ENCODE results near the gene TP73. TPM values are rescaled to one million over a fixed set of nuclear protein-coding genes. Genes with fewer than 3 reads are reported as not detected.

TP73 gene
- total RNA-seq, 1 experiment from 2014 or later: 0.82 TPM

DNA sequence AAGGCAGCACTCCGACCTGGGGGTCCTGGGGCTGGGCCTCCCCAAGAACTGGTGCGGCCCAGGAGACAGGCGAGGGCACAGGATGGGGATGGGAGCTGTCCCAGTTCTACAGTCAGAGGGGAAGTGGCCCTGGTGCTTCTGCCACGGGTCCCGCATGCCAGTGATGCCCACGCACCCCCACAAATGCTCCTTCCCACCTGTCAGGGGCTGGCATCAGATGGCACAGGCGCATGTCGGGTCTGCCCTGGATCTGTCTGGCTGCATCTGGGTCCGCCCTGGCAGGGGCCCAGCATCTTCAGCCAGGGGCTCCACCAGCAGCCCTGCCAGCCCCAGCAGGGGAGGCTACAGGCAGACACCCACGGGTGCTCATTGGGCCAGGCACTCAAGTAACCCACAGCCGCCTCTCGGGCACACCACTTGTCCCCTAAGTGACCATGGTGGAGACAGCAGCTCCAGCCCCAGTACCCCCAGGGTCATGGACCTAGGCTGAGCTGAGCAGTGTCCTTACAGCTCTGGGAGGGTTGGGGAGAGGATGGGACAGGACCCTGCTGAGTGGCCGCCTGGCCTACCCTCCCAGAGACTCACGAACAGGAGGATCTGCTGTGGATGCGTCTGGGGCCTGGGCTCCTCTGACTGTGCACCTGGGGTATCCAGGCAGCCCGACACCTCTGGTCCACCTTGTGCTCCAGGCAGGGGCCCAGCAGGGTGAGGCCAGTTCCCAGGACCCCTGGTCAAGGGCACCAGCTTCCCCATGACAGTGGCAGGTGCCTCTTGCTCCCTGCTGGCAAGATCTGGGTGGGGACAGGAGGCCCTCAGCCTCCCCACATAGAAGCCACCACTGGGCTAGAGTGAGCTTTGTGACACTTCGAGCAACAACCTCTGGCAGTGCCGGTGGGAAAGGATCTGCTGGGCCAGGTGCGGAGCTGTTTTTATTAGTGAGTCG, 125.6 kb downstream of the TP73 start:
- H3K27me3 Mint-ChIP-seq (ENCODE audit: insufficient read depth, unreplicated experiment): no peaks in the 10 kb centered on the region
- ChIA-PET POLR2A (interaction anchor here (1.2 kb wide), 1 partner anchor 18 kb away, joined by 6 read pairs; the partner anchor contains the start of gene LRRC47), CTCF (interaction anchor here (0.6 kb wide), 1 partner anchor 211 kb away, joined by 3 read pairs; no protein-coding TSS in a partner anchor)
- BruUV-seq (replicated peaks): no TSS peak
- intact Hi-C loops (cut with micrococcal nuclease): no loop called here
- TF ChIP-seq, protein P1, sequence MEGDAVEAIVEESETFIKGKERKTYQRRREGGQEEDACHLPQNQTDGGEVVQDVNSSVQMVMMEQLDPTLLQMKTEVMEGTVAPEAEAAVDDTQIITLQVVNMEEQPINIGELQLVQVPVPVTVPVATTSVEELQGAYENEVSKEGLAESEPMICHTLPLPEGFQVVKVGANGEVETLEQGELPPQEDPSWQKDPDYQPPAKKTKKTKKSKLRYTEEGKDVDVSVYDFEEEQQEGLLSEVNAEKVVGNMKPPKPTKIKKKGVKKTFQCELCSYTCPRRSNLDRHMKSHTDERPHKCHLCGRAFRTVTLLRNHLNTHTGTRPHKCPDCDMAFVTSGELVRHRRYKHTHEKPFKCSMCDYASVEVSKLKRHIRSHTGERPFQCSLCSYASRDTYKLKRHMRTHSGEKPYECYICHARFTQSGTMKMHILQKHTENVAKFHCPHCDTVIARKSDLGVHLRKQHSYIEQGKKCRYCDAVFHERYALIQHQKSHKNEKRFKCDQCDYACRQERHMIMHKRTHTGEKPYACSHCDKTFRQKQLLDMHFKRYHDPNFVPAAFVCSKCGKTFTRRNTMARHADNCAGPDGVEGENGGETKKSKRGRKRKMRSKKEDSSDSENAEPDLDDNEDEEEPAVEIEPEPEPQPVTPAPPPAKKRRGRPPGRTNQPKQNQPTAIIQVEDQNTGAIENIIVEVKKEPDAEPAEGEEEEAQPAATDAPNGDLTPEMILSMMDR (IDR thresholded peaks at IDR 0.05; ENCODE audit: unreplicated experiment): no peak
- no peak overlapping the region for H3K27ac Mint-ChIP-seq (ENCODE audit: low read depth, unreplicated experiment)
- peaks cover 39% of the 10 kb centered on the region for H3K36me3 Mint-ChIP-seq (ENCODE audit: insufficient read depth, unreplicated experiment)
- no peaks in the 10 kb centered on the region for H3K9me3 Mint-ChIP-seq (ENCODE audit: unreplicated experiment)
- no peak overlapping the region for H3K4me3 Mint-ChIP-seq (ENCODE audit: unreplicated experiment)
- no peaks in the 10 kb centered on the region for H3K4me1 Mint-ChIP-seq (ENCODE audit: insufficient read depth, unreplicated experiment)
- DNase-seq (ENCODE audit: unreplicated experiment): no peak

DNA sequence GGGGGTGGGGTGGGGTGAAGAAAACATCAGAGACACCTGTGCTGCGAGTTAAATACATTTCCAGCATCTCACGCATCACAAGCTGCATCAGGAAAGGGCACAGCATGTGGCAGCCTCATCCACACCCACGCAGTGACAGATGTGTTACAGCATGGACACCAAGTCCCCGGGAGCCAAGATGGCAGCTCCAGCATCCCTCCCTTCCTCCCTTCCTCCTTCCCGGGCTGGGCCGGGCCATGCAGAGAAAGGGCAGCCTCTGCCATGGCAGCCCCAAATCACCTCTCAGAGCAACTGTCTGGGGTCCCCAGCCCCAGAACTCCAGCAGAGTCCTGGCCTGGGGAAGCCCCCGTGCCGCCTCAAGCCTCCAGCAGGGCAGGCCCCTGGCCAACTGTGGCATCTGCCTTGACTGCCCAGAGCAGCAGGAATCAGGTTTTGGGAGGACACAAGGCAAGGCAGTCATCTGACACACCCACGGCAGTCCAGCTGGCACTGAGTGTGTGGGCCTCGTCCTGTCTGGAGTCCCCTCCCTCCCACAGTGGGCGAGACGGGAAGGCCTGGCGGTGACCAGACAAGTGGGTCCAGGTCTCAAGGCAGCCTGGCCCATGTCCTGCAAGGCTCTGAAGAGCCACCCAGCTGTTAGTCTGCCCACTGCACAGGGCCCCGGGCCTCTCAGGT, 126.4 kb downstream of the TP73 start:
- Mint-ChIP-seq H3K4me1 (ENCODE audit: insufficient read depth, unreplicated experiment) (no peaks in the 10 kb centered on the region), H3K27ac (ENCODE audit: low read depth, unreplicated experiment) (no peak overlapping the region), H3K9me3 (ENCODE audit: unreplicated experiment) (no peaks in the 10 kb centered on the region), H3K27me3 (ENCODE audit: insufficient read depth, unreplicated experiment) (no peaks in the 10 kb centered on the region), H3K36me3 (ENCODE audit: insufficient read depth, unreplicated experiment) (peaks cover 47% of the 10 kb centered on the region), H3K4me3 (ENCODE audit: unreplicated experiment) (no peak overlapping the region)
- no TSS peak for BruUV-seq (replicated peaks)
- DNase-seq (ENCODE audit: unreplicated experiment): no peak
- ChIA-PET CTCF (interaction anchor here (0.6 kb wide), 1 partner anchor 212 kb away, joined by 3 read pairs; no protein-coding TSS in a partner anchor), POLR2A (interaction anchor here (0.8 to 1.2 kb wide), 2 partner anchors 17 to 18 kb away, joined by 4 to 6 read pairs; partner anchors contain the start of gene LRRC47)
- TF ChIP-seq, protein P1 (IDR thresholded peaks at IDR 0.05; ENCODE audit: unreplicated experiment): no peak
- intact Hi-C loops (cut with micrococcal nuclease): no loop called here

DNA sequence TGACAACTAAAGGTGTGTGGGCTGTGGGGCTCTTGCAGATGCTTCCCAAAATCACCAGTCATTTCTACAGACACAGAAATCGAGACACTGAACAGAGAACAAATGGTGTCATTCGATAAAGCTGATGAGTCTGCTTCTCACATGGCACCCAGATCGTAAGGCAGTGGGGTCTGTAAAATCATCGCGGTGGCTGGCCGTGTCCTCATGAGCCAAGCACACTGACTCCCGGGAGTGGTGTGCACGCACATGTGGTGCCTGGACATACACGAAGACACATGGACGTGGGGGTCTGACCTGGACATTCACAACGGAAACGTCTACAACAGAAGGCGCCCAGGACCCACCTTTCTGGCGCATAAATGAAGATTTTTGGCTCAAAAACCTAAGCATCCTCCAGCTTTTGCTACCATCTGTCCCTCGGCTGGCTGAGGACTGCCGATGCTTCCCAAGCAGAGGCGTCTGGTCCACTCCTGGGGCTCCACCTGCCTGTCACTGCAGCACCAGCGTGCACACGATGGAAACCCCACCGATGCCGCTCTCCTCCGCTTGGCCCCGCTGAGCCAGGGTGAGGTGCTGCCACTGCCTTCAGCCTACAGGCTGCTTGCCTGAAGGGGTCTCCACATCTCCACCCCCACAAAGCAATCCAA, 127.1 kb downstream of the TP73 start:
- BruUV-seq (replicated peaks): no TSS peak
- POLR2A ChIA-PET: interaction anchor here (0.8 kb wide), 1 partner anchor 17 kb away, joined by 4 read pairs; the partner anchor contains the start of gene LRRC47

More for the DNA sequence above, 127.1 kb downstream of the TP73 start:
- H3K4me3 Mint-ChIP-seq (ENCODE audit: unreplicated experiment): no peak overlapping the region
- no peak overlapping the region for H3K27ac Mint-ChIP-seq (ENCODE audit: low read depth, unreplicated experiment)
- TF ChIP-seq, protein P1 (IDR thresholded peaks at IDR 0.05; ENCODE audit: unreplicated experiment): no peak
- no peak for DNase-seq (ENCODE audit: unreplicated experiment)
- intact Hi-C loops (cut with micrococcal nuclease): no loop called here
- H3K4me1 Mint-ChIP-seq (ENCODE audit: insufficient read depth, unreplicated experiment): no peaks in the 10 kb centered on the region
- no peaks in the 10 kb centered on the region for H3K27me3 Mint-ChIP-seq (ENCODE audit: insufficient read depth, unreplicated experiment)
- H3K9me3 Mint-ChIP-seq (ENCODE audit: unreplicated experiment): no peaks in the 10 kb centered on the region
- H3K36me3 Mint-ChIP-seq (ENCODE audit: insufficient read depth, unreplicated experiment): peaks cover 54% of the 10 kb centered on the region
- CTCF ChIA-PET: no interaction called here
